Epidermal melanocyte (primary cell): Measurements from ENCODE around the gene CHD3.

ENCODE experiments used
- DNase-seq: peaks from one replicate; pipeline ENCODE4 v3.0.0; 2011; ENCODE audit warnings: low spot score; ENCODE audit not compliant: insufficient read length

Gene CHD3

GRCh38 chr17:7864995-7865650 is 23.5 kb upstream of the CHD3 start:
- DNase-seq = no peak

DNA sequence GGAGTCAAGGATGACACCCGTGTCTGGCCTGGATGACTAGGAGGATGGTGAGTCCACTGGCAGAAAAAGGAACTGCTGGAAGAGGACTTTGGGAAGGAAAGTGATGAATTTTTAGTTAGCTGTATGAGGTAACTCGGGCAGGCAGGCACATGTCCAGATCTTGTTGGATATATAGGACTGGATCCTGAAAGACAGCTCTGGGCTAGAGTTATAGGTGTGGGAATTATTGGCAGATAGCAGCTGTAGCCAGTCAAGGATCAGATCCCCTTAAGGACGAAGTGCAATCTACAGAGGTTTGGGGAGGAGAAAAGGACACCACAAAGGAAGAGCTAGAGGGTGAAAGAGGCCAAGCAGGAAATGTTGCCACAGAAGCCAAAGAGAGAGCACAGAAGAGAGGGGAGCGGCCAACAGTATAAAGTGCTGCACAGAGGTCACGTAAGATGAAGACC is 20.7 kb upstream of the CHD3 start:
- DNase-seq = no peak

- no peak for DNase-seq
Measured at GRCh38 chr17:7873051-7873450, 15.5 kb upstream of the CHD3 start.

DNA sequence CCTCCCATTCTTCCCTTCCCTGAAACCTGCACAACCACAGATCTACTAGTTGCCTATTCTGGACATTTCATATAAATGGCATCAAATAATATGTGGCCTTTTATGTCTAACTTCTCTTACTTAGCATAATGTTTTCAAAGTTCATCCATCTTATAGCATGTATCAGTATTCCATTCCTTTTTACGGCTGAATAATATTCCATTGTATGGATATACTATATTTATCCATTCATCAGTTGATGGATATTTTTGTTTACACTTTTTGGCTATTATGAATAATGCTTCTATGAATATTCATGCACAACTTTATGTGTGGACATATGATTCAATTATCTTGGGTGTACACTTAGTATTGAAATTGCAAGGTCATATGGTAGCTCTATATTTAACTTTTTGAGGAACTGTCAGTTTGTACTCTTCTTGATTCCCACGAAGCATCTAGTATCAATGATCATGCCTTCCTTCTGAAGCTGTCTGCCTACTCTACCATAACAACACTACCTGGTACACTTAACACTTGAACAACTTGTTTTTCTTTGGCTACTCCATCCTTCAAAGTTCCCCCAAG is 12.7 kb upstream of the CHD3 start:
- DNase-seq = no peak

GRCh38 chr17:7878234-7878633 is 10.4 kb upstream of the CHD3 start:
- DNase-seq = no peak

DNA sequence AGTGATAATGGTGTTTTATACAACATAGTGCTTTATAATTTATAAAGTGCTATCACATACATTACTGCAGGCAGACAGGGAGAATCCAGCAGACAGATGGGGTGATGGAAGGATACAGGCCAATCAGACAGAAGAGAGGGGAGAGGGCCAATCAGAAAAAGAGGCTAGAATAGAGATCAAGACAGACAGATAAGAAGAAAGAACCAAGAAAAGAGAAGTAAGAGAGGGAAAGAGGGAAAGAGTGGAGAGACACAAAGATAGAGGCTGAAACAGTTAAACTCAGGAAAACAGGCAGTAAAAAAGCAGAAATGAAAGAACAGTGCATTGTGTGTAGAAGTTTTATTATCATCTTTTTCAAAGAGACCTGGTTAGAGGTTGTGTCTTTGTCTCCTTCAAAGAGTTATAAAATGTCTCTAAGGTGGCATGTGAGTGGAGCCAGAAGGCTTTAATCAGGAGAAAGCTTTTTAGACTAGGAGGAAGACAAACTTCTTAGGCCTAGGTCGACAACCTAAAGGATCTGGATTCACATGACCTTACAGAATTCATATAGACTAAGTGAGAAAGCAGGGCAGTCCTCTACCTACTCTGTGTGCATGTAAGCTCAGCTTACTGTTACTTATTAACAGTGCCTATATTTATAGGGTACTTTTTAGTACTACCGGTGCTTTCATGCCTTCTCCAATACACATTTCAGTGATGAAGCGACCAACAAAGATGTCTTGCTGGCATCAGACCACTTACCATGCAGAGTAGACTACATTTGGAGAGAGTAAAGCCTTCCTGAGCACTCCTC is 8.3 kb upstream of the CHD3 start:
- no peak for DNase-seq

- DNase-seq = no peak
Measured at GRCh38 chr17:7881276-7882054, 7.1 kb upstream of the CHD3 start.

DNA sequence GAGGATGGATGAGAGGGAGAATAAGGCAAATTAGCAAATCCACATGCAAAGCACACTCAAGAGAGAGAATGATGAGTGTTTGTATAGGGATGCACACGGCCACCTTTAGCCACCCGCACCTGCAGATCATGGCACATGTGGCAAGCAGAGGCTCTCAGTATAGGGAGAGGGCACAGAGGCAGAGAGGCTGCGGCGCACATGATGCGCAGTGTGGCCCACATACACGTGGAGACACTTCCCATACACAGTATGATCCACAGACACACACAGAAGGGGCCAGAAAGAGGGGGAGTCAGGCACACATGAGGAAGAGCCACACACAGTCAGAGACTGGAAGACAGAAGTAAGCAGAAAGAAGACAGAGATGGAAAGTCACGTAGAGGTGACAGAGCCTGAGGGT is 6.5 kb upstream of the CHD3 start:
- DNase-seq = no peak

DNA sequence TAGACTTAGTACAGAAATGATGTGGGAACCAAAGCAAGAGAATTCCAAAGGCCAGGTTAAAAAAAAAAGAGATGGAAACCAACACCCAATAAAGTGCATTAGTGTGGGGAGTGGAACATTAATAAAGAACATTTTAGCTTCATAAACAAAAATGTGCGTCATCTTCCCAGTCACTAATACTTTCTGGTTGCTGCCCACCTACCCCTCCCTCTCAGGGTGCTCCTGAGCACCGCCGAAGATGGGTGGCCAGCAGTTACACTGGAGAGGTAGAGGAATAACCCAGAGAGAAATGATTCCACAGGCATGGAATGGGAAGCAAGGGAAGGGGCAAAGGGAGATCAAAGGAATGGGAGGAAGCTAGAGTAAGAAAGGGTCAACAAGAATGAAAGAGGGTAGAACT is 6.0 kb upstream of the CHD3 start:
- no peak for DNase-seq

DNA sequence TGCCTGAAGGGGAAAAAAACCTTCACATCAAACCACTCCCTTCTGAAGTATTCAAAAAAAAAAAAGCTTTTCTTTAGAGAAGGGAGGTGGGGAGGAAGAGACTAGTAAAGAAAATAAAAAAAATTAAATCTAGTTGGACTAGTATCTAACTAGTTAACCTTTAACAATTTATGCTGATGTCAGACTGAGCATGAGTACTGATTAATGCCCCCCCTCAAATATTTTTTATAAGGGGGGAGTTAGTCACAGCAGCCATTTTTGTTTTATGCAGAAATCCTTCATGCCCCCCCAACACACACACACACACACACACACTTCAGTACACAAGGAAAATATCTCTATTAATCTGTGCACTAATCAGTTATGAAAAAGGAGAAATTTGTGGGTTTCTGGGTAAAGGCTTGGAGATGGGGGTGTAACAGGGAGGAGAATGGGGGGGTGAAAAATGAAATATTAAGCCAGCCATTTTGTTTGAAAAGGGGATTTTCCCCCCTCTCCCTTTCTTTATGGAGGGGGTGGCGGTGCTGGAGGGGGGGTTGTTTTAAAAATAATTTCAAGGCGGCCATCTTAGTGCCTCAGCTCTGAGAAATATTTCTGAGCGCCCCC is 4.7 kb upstream of the CHD3 start:
- no peak for DNase-seq

DNA sequence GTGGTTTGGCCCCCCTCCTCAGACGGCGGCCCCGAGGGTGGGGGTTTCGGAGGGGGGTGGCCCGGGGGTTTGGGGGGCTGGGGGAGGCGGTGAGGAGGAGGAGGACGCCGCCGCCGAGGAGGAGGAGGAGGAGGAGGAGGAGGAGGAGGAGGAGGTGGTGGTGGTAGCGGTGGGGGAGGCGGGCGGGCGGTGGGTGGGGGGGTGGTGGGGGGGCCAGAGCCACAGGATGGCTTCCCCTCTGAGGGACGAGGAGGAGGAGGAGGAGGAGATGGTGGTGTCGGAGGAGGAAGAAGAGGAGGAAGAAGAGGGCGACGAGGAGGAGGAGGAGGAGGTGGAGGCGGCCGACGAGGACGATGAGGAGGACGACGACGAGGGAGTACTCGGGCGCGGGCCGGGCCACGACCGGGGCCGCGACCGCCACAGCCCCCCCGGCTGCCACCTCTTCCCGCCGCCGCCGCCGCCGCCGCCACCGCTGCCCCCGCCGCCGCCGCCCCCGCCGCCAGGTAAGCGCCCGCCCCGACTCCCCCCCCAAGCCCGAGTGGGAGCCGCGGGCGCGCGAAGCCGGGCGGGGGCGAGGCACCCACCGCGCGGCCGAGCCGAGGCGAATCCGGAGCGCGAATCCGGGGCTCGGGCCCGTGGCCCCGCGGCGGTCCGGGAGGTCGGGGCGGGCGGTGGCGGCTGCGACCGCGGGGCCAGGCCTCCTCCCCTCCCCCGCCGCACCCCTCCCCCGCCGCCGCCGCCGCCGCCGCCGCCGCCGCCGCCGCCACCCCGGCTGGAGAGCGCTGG is 3.8 kb upstream of the CHD3 start:
- no peak for DNase-seq

DNA sequence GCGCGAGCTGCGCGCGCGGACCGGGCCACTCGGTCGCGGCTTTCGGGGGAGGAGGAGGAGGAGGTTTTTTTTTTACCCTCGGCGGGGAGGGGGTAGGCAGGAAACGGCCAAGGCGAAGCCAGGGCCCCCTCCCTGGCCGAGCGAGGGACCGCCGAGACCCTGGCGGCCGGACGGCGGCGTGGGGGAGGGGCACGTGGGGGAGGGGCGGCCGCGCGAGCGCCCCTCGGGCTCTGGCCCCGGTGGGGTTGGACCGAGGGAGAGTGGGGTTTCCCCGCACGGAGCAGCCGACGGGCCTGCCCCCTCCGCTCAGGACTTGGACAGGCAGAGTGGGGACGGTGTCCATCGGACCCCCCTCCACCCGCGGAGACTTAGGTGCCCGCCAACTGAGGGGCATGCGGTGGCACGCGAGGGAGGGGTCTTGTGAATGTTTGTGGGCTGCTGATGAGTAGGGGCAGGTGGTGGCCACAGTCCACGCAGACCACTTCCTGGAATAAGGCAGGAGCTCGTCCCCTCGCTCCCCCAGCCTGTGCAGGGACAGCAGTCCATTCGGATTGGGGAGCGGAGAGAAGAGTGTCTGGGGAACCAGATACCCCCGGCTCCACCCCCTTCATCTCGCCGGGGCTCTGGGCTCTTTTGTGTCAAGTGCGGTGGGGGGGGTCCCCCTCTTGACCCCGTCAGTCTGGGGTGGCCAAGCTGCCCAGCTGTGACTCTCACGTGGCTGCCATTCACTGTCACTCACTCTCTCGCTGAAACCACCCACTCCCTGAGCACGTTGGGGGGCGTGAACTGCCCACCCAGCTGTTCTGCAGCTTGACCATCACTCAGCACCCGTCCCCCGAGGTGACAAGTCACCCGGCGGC is 3.0 kb upstream of the CHD3 start:
- DNase-seq = peak; percentile 56

GRCh38 chr17:7886227-7887037 is 2.2 kb upstream of the CHD3 start:
- no peak for DNase-seq

GRCh38 chr17:7887038-7887481 is 1.5 kb upstream of the CHD3 start:
- DNase-seq = no peak

GRCh38 chr17:7887482-7888183 is 956 bp upstream of the CHD3 start:
- peak; percentile 97 for DNase-seq

DNA sequence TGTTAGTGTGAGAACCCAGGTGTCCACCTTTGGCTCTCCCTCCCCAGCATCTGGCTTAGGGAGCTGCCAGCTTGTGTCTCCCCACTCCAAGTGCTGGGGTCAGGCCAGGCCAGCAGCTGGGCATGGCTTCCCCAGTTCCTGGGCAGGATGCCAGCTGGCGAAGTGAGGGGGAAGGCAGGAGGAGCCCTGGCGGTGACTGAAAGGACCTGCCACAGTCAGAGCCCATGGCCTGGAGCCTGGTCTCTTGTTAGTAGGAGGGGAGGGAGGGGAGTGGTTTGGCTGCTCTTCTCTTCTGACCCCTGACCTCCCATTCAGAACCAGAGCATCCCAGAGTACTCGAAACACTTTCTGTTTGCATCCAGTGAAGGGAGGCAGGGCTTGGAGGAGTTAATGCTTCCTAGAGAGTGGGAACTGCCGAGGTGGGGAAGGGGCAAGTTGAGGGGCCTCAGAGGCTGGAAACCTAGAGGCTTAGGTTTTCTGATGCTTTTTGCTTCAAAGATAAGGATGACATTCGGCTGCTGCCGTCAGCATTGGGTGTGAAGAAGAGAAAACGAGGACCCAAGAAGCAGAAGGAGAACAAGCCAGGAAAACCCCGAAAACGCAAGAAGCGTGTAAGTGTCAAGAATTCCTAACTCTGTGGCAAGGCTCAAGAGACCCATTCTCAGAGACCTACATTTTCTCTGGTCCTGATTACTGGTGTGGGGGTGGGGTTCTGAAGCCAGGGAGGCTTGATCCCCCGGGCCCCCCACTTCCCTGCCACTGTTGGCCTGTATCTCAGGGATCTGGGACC is 772 bp downstream of the CHD3 start:
- peak; percentile 97 for DNase-seq

- no peak for DNase-seq
Measured at GRCh38 chr17:7893187-7893880, 4.7 kb downstream of the CHD3 start.
